ENCODE results near the gene WNT7A. TPM values are rescaled to one million over a fixed set of nuclear protein-coding genes. Genes with fewer than 3 reads are reported as not detected.
"Not testable (repeated sequence)": the region's sequence is repeated elsewhere in the genome, so short reads cannot be mapped to it uniquely, and the experiment has no call there.

WNT7A gene
- total RNA-seq (ENCODE audit: unreplicated experiment), result not detected
- long read RNA-seq, result 0 reads

GRCh38 chr3:13879946-13880810 lies at the start of gene WNT7A:
Gene WNT7A, minus strand, starts transcription at chr3:13880071. Its CDS starts 255 bp downstream, at chr3:13879816.
- Mint-ChIP-seq H3K9me3 (ENCODE audit: unreplicated experiment) (peaks cover 5% of the 10 kb centered on the region), H3K27ac (ENCODE audit: unreplicated experiment) (no peak within 1 kb of the TSS), H3K36me3 (ENCODE audit: unreplicated experiment) (peaks cover 5% of the 10 kb centered on the region), H3K27me3 (ENCODE audit: unreplicated experiment) (peaks cover 36% of the 10 kb centered on the region), H3K4me1 (ENCODE audit: low read depth, unreplicated experiment) (no peaks in the 10 kb centered on the region), H3K4me3 (ENCODE audit: unreplicated experiment) (peak within 1 kb of the TSS; percentile 80)
- TF ChIP-seq, protein P1, sequence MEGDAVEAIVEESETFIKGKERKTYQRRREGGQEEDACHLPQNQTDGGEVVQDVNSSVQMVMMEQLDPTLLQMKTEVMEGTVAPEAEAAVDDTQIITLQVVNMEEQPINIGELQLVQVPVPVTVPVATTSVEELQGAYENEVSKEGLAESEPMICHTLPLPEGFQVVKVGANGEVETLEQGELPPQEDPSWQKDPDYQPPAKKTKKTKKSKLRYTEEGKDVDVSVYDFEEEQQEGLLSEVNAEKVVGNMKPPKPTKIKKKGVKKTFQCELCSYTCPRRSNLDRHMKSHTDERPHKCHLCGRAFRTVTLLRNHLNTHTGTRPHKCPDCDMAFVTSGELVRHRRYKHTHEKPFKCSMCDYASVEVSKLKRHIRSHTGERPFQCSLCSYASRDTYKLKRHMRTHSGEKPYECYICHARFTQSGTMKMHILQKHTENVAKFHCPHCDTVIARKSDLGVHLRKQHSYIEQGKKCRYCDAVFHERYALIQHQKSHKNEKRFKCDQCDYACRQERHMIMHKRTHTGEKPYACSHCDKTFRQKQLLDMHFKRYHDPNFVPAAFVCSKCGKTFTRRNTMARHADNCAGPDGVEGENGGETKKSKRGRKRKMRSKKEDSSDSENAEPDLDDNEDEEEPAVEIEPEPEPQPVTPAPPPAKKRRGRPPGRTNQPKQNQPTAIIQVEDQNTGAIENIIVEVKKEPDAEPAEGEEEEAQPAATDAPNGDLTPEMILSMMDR (IDR thresholded peaks at IDR 0.05; ENCODE audit: partially characterized antibody, unreplicated experiment), result peak; percentile 88
- peak; percentile 84 for DNase-seq

DNA sequence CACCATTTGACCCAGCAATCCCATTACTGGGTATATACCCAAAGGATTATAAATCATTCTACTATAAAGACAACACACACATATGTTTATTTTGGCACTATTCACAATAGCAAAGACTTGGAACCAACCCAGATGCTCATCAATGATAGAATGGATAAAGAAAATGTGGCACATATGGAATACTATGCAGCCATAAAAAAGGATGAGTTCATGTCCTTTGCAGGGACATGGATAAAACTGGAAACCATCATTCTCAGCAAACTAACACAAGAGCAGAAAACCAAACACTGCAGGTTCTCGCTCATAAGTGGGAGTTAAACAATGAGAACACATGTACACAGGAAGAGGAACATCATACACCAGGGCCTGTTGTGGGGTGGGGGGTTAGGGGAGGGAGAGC lies 48.9 kb upstream of the WNT7A start:
- not testable (repeated sequence) for H3K27ac Mint-ChIP-seq (ENCODE audit: unreplicated experiment); H3K4me1 Mint-ChIP-seq (ENCODE audit: low read depth, unreplicated experiment); DNase-seq; H3K27me3 Mint-ChIP-seq (ENCODE audit: unreplicated experiment); H3K4me3 Mint-ChIP-seq (ENCODE audit: unreplicated experiment)
- Mint-ChIP-seq H3K9me3 (ENCODE audit: unreplicated experiment) (peaks cover 11% of the 10 kb centered on the region), H3K36me3 (ENCODE audit: unreplicated experiment) (peaks cover 16% of the 10 kb centered on the region)

GRCh38 chr3:13927295-13927694 lies 47.4 kb upstream of the WNT7A start:
- no peak for DNase-seq
- Mint-ChIP-seq H3K27ac (ENCODE audit: unreplicated experiment) (no peak overlapping the region), H3K4me3 (ENCODE audit: unreplicated experiment) (no peak overlapping the region), H3K36me3 (ENCODE audit: unreplicated experiment) (peaks cover 13% of the 10 kb centered on the region), H3K27me3 (ENCODE audit: unreplicated experiment) (peaks cover 1% of the 10 kb centered on the region), H3K4me1 (ENCODE audit: low read depth, unreplicated experiment) (no peaks in the 10 kb centered on the region), H3K9me3 (ENCODE audit: unreplicated experiment) (peaks cover 9% of the 10 kb centered on the region)
- TF ChIP-seq, protein P1 (IDR thresholded peaks at IDR 0.05; ENCODE audit: partially characterized antibody, unreplicated experiment), result no peak

DNA sequence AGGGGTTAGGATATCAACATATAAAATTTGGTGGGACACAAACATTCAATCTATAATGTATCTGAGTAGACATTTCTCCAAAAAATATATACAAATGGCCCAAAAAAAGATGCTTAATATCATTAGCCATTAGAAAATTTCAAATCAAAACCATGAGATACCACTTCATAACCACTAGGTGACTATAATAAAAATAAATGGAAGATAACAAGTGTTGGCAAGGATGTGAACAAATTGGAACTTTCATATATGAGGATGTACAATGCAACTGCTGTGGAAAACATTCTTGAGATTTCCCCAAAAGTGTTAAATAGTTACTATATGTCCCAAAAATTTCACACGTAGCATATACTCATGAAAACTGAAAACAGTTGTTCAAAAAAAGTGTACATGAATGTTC lies 36.5 kb upstream of the WNT7A start:
- Mint-ChIP-seq H3K27me3 (ENCODE audit: unreplicated experiment) (no peaks in the 10 kb centered on the region), H3K36me3 (ENCODE audit: unreplicated experiment) (no peaks in the 10 kb centered on the region), H3K27ac (ENCODE audit: unreplicated experiment) (no peak overlapping the region), H3K4me3 (ENCODE audit: unreplicated experiment) (no peak overlapping the region), H3K9me3 (ENCODE audit: unreplicated experiment) (peaks cover 1% of the 10 kb centered on the region), H3K4me1 (ENCODE audit: low read depth, unreplicated experiment) (no peaks in the 10 kb centered on the region)
- TF ChIP-seq, protein P1 (IDR thresholded peaks at IDR 0.05; ENCODE audit: partially characterized antibody, unreplicated experiment), result no peak
- no peak for DNase-seq

DNA sequence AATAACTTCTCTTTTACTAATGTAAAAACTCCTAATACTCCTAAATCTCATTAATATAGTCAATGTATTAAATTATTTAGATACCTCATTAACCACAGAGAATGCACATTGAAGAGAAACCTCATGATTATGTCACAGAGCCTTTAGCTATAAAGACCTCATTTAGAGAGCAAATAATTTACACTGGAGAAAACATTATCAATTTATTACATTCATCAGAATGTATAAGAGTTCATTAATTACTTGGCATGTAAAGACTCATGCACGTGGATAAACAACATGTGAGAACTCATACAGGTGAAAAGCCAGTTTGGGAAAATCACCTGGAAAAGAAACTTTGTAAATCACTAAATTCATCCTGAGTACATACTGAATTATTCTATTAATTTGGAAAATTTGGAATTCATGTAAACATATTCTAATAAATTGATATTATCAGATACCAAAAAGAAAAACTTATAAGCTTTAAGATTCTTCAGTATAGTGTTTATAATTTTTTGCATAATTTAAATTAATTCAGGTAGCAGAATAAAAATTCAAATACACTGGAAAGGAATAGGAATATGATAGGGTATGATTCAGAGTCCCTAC lies 22.9 kb upstream of the WNT7A start:
- peaks cover 12% of the 10 kb centered on the region for H3K36me3 Mint-ChIP-seq (ENCODE audit: unreplicated experiment)
- no peak for DNase-seq
- H3K27me3 Mint-ChIP-seq (ENCODE audit: unreplicated experiment), result peaks cover 2% of the 10 kb centered on the region
- no peak overlapping the region for H3K4me3 Mint-ChIP-seq (ENCODE audit: unreplicated experiment)
- H3K27ac Mint-ChIP-seq (ENCODE audit: unreplicated experiment), result no peak overlapping the region
- no peaks in the 10 kb centered on the region for H3K4me1 Mint-ChIP-seq (ENCODE audit: low read depth, unreplicated experiment)
- TF ChIP-seq, protein P1 (IDR thresholded peaks at IDR 0.05; ENCODE audit: partially characterized antibody, unreplicated experiment), result no peak
- peaks cover 20% of the 10 kb centered on the region for H3K9me3 Mint-ChIP-seq (ENCODE audit: unreplicated experiment)
